GM21528 (cell line): ENCODE measurements around the gene BEST1.
"Not testable (repeated sequence)": the region's sequence is repeated elsewhere in the genome, so short reads cannot be mapped to it uniquely, and the experiment has no call there.

ENCODE experiments used
- ATAC-seq: cut with Tn5 transposase; IDR thresholded peaks from one replicate; pipeline ENCODE4 v1.9.1; 2021; ENCODE audit warnings: mild to moderate bottlenecking, moderate library complexity; ENCODE audit not compliant: unreplicated experiment, low FRiP score

BEST1 gene

GRCh38 chr11:61946894-61947293 is 3.3 kb upstream of the BEST1 start:
- no peak for ATAC-seq

GRCh38 chr11:61947486-61948210 is 2.5 kb upstream of the BEST1 start:
- no peak for ATAC-seq

- ATAC-seq, result no peak
Observed at GRCh38 chr11:61948505-61948904, 1.6 kb upstream of the BEST1 start.

- ATAC-seq, result no peak
Observed at GRCh38 chr11:61949169-61950034, 749 bp upstream of the BEST1 start.

GRCh38 chr11:61951484-61952135 is 1.5 kb downstream of the BEST1 start:
- no peak for ATAC-seq

- ATAC-seq, result no peak
Observed at GRCh38 chr11:61952882-61953281, 2.7 kb downstream of the BEST1 start.

- ATAC-seq, result not testable (repeated sequence)
Observed at GRCh38 chr11:61953632-61954031, 3.5 kb downstream of the BEST1 start.

- ATAC-seq, result no peak
Observed at GRCh38 chr11:61954106-61954850, 4.1 kb downstream of the BEST1 start.

- ATAC-seq, result no peak
Observed at GRCh38 chr11:61954851-61955421, 4.8 kb downstream of the BEST1 start.

GRCh38 chr11:61955422-61956135 is 5.4 kb downstream of the BEST1 start:
- ATAC-seq, result no peak

- no peak for ATAC-seq
Observed at GRCh38 chr11:61956191-61957020, 6.3 kb downstream of the BEST1 start.

GRCh38 chr11:61957021-61957770 is 7.0 kb downstream of the BEST1 start:
- ATAC-seq, result no peak

- no peak for ATAC-seq
Observed at GRCh38 chr11:61958590-61958989, 8.4 kb downstream of the BEST1 start.

- no peak for ATAC-seq
Observed at GRCh38 chr11:61959114-61959513, 9.0 kb downstream of the BEST1 start.

- ATAC-seq, result no peak
Observed at GRCh38 chr11:61959678-61960077, 9.5 kb downstream of the BEST1 start.

- ATAC-seq, result no peak
Observed at GRCh38 chr11:61960532-61960931, 10.4 kb downstream of the BEST1 start.

GRCh38 chr11:61961570-61962212 is 11.5 kb downstream of the BEST1 start:
- ATAC-seq, result no peak
